ENCODE data around the gene MARK3.
"Not testable (repeated sequence)": the region's sequence is repeated elsewhere in the genome, so short reads cannot be mapped to it uniquely, and the experiment has no call there.

The MARK3 gene

GRCh38 chr14:103385152-103385928 is at the start of gene MARK3:
TSS of gene MARK3 (plus strand) at chr14:103385415. CDS start at chr14:103386030, 615 bp downstream.
- peak; percentile 97 for DNase-seq

DNA sequence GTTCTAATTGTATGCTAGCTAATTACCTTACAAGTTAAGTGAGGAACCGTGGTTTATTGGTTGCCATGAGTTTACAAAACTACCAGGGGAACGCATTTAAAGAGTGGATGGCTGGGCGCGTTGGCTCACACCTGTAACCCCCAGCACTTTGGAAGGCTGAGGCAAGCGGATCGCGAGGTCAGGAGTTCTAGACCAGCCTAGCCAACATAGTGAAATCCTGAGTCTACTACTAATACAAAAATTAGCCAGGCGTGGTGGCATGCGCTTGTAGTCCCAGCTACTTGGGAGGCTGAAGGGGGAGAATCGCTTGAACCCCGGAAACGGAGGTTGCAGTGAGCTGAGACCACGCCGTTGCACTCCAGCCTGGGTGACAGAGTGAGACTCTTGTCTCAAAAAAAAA is 49.0 kb upstream of the MARK3 start:
- no peak for DNase-seq

- DNase-seq = no peak
Measured at GRCh38 chr14:103337794-103338193, 47.4 kb upstream of the MARK3 start.

DNA sequence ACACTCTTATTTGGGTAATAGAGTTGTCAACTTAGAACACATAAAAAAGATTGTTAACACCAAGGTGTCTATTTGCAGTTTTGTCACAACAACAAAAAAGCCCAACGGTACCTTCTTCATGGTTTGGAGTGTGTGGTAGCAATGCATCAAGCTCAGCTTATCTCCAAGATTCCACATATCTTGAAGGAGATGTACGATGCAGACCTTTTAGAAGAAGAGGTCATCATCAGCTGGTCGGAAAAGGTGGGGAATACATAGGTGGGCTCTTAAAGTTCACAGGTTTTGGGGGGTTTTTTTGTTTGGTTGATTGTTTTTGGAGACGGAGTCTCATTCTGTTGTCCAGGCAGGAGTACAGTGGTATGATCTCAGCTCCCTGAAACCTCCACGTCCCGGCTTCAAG is 45.7 kb upstream of the MARK3 start:
- DNase-seq = no peak

DNA sequence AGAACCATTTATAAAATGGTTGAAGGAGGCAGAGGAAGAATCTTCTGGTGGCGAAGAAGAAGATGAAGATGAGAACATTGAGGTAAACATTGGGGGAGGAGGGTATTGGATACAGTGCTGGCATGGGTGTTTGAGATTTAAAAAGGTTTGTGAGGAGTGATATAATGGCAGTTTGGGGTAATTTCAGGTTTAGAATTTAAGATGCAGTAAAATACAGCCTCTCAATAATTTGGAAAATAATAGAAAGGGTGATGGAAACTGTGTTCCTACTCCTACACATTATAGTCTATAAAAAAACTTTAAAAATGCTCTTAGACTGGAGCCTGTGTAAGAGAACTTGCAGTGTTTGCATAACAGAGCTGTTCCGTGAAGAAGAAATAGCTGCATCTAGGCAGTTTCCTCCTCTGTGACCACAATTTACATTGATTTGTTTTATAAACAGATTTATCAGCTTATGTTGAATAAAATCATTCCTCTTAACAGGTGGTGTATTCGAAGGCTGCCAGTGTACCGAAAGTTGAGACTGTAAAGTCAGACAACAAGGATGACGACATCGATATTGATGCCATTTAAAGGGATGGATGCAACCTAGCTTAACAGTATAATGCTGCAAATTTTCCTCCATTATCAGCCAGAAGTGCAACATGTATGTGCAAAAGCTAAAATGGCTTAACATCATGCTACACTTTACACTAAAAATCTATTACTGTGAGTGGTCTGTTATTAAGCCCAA is 44.6 kb upstream of the MARK3 start:
- no peak for DNase-seq

GRCh38 chr14:103341250-103342129 is 43.7 kb upstream of the MARK3 start:
- DNase-seq = no peak

DNA sequence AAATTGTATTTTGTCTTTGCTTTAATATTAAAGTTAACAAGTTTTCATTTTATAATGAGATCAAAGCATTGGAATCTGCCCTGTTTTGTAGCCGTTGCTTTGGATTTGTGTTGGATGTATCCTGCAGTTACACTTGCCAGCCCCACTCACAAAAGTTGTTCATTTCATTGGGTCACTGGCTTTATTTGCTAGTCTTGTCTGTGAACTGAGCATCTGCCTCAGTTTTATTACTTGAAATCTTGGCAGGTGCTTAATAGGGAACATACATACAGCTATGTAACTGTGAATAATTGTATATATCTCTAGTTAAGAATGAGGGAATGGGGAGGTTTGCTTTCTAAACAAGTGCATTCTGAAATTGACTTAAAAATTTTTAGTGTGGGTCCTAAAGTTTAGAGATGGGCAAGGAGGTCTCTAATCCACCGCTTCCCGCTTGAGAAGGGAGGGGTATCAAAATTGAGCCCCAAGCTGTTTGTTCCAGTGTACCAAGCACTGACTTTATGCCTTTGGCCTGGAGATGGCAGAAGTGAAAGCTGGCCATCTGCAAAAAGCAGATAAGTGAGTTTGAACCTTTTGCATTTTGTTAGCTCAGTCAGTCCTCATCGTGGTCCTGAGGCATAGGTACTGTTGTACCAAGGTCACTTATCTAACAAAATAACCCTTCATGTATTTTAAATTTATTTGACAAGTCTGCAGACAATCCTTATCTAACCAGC is 41.9 kb upstream of the MARK3 start:
- DNase-seq = no peak

DNA sequence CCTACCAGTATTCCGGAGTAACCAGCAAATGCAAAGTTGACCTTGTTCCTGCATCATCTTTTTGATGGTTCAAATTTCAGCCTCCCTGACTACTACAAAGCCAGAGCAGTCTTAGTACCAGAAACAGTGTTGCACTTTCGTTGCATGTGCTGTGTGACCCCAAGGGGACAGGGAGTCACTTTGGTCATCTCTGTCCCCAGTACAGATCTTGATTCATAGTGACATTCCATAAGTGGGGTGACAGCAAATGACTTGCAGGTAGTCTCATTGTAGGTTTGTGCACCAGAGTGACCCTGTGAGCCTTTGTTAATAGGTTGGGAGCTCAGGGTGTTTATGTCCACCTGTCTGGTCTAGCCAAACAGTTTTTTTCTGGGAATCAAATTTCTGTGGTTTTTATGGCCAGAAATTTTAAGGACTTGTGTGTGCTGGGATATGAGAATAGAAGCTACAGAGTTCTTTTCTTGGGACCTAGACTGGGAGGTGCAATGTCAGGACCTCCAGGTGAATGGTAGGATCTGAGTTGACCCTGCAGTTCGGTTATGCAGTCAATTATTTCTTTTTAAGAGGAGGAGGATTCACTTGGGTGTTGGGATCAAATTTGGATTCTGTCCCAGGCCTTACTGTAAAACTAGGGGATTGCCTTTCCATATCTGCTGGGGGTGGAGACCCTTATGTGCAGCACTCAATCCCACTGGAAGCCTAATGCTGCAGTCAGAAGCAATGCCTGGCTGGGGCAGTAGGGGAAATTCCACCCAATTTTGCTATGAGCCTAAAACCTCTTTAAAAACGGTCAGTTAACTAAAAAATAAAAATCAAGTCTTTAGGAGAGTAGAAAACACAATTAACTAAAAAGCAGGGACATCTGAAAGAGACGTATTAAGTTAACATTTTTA is 41.1 kb upstream of the MARK3 start:
- DNase-seq = no peak

- peak; percentile 34 for DNase-seq
Measured at GRCh38 chr14:103346286-103346685, 38.9 kb upstream of the MARK3 start.

GRCh38 chr14:103347091-103347815 is 38.0 kb upstream of the MARK3 start:
- no peak for DNase-seq

DNA sequence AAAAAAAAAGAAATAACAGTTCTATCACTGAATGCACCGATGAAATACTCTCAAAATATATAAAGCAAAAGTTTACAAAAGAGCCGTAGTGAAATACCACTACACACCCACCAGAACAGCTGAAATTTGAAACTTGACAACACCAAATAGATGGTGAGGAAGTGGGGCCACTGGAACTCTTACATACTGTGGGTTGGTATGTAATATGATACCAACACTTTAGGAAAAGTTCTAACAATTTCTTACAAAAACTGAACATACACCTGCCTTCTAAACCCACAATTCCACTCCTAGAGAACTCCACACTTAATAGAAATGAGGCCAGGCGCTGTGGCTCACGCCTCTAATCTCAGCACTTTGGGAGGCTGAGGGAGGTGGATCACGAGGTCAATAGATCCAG is 37.1 kb upstream of the MARK3 start:
- no peak for DNase-seq

DNA sequence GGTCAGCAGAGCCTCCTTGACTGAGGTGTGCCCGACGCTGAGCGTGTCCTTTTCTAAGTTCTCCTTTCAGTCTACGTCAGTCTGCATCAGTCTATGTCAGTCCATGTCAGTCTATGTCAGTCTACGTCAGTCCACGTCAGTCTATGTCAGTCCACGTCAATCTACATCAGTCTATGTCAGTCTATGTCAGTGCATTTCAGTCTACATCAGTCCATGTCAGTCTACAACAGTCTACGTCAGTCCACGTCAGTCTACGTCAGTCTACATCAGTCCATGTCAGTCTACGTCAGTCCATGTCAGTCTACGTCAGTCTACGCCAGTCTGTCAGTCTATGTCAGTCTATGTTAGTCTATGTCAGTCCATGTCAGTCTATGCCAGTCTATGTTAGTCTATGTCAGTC is 35.2 kb upstream of the MARK3 start:
- DNase-seq = no peak

- no peak for DNase-seq
Measured at GRCh38 chr14:103353362-103353761, 31.9 kb upstream of the MARK3 start.

DNA sequence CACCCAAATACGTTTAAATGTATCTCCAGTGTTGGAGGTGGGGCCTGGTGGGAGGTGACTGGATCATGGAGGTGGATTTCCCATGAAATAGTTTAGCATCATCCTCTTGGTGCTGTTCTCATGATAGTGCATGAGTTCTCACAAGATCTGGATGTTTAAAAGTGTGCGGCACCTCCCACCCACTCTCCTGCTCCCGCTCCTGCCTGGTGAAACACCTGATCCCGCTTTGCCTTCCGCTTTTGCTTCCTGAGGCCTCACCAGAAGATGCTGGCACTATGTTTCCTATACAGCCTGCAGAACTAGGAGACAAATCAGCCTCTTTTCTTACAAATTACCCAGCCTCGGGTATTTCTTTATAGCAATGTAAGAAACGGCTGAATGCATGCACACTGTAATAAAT is 31.1 kb upstream of the MARK3 start:
- no peak for DNase-seq

DNA sequence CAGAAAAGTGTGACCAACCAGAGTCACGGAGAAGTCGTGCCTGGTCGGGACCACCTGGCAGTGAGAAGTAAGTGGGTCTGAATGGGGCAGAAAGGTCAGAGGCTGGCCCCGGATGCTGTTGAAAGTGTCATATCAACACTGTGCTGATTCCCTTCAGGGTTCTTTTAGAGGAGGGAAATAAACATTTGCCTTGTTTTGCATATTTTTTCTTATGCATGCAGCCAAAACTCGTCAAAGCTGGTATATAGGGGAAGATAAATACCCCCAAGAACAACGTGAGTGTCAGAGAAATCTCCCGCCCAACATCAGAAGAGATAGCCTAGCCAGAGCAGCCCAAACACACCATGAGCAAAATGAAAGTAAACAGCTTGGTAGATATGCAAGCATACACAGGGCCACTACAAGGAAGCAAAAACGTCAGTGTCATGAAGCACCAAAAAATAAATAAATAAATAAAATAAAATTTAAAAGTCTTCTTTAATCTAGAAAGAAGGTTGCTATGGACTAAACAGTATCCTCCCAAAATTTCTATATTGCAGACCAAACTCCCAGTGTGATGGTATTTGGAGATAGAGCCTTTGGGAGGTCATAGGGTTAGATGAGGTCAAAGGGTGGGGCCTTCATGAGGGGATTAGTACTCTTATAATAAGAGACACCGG is 29.1 kb upstream of the MARK3 start:
- DNase-seq = no peak

GRCh38 chr14:103357552-103357951 is 27.7 kb upstream of the MARK3 start:
- not testable (repeated sequence) for DNase-seq

GRCh38 chr14:103360548-103360947 is 24.7 kb upstream of the MARK3 start:
- DNase-seq = no peak

DNA sequence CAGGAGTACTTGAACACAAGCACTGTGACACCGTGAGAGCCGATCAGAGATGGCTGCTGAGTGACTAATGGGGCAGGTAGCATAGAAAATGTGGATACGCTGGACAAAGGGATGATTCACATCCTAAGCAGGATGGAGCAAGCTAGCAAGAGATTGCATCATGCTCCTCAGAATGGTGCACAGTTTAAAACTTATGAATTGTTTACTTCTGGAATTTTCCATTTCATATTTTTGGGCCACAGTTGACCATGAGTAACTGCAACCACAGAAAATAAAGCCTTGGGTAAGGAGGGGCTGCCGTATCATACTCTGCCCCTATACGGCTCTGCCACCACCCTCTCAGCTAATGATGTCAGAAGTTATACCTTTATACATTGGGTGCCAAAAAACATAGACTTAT is 23.3 kb upstream of the MARK3 start:
- peak; percentile 96 for DNase-seq

GRCh38 chr14:103362780-103363179 is 22.4 kb upstream of the MARK3 start:
- DNase-seq = peak; percentile 33

- DNase-seq = no peak
Measured at GRCh38 chr14:103366741-103367140, 18.5 kb upstream of the MARK3 start.
